ENCODE data around the gene MKI67.

MKI67 gene

DNA sequence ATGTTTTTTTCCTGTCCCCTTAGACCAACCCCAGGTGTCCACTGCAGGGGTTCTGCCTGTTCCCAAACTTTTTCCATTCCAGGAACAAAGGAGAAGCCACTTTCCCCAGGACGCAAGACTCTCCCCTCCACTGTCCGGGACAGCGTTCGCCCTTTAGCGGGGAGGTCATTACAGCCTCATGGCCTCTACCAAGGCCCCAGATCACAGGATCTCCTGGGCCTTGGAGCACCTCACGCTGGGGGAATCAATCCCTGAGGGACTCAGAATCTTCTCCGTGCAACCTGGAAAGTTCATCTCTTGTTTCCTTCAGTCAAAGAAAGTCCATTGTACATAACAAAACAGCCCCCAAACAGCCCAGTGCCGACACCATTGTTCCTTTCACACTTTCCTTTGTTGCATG is 41.2 kb downstream of the MKI67 start:
- Histone ChIP-seq H4K20me1 (ENCODE audit: insufficient read depth) (no peaks in the 10 kb centered on the region), H3K4me3 (IDR thresholded peaks at IDR 0.05; ENCODE audit: insufficient read depth, low read depth, low read length) (no peak overlapping the region), H3K4me2 (no peak overlapping the region), H3K9ac (no peak overlapping the region), H3K27ac (no peak overlapping the region), H3K27me3 (ENCODE audit: insufficient read depth, low read depth) (no peaks in the 10 kb centered on the region), H3K36me3 (ENCODE audit: insufficient read depth) (no peaks in the 10 kb centered on the region), H3K79me2 (ENCODE audit: insufficient read depth, low read depth) (no peaks in the 10 kb centered on the region), H3K4me1 (ENCODE audit: low read depth, poor library complexity, severe bottlenecking) (peaks cover 40% of the 10 kb centered on the region), H2AFZ (ENCODE audit: low read depth) (no peak overlapping the region)
- TF ChIP-seq, protein P1, sequence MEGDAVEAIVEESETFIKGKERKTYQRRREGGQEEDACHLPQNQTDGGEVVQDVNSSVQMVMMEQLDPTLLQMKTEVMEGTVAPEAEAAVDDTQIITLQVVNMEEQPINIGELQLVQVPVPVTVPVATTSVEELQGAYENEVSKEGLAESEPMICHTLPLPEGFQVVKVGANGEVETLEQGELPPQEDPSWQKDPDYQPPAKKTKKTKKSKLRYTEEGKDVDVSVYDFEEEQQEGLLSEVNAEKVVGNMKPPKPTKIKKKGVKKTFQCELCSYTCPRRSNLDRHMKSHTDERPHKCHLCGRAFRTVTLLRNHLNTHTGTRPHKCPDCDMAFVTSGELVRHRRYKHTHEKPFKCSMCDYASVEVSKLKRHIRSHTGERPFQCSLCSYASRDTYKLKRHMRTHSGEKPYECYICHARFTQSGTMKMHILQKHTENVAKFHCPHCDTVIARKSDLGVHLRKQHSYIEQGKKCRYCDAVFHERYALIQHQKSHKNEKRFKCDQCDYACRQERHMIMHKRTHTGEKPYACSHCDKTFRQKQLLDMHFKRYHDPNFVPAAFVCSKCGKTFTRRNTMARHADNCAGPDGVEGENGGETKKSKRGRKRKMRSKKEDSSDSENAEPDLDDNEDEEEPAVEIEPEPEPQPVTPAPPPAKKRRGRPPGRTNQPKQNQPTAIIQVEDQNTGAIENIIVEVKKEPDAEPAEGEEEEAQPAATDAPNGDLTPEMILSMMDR (conservative IDR thresholded peaks at IDR 0.05; ENCODE audit: low read depth, low read length): no peak

GRCh38 chr10:128084364-128084763 is 41.9 kb downstream of the MKI67 start:
- H3K9ac ChIP-seq: no peak overlapping the region
- H2AFZ ChIP-seq (ENCODE audit: low read depth): no peak overlapping the region
- H4K20me1 ChIP-seq (ENCODE audit: insufficient read depth): no peaks in the 10 kb centered on the region
- H3K27me3 ChIP-seq (ENCODE audit: insufficient read depth, low read depth): no peaks in the 10 kb centered on the region
- no peaks in the 10 kb centered on the region for H3K36me3 ChIP-seq (ENCODE audit: insufficient read depth)
- no peak overlapping the region for H3K27ac ChIP-seq
- no peak overlapping the region for H3K4me3 ChIP-seq (IDR thresholded peaks at IDR 0.05; ENCODE audit: insufficient read depth, low read depth, low read length)
- H3K4me2 ChIP-seq: no peak overlapping the region
- TF ChIP-seq, protein P1 (conservative IDR thresholded peaks at IDR 0.05; ENCODE audit: low read depth, low read length): no peak
- H3K4me1 ChIP-seq (ENCODE audit: low read depth, poor library complexity, severe bottlenecking): peaks cover 38% of the 10 kb centered on the region
- no peaks in the 10 kb centered on the region for H3K79me2 ChIP-seq (ENCODE audit: insufficient read depth, low read depth)

GRCh38 chr10:128083191-128083895 is 42.9 kb downstream of the MKI67 start:
- Histone ChIP-seq H2AFZ (ENCODE audit: low read depth) (peak overlapping the region; percentile 22; the same call in 1 of the 2 replicates), H3K79me2 (ENCODE audit: insufficient read depth, low read depth) (no peaks in the 10 kb centered on the region), H3K36me3 (ENCODE audit: insufficient read depth) (no peaks in the 10 kb centered on the region), H3K27me3 (ENCODE audit: insufficient read depth, low read depth) (no peaks in the 10 kb centered on the region), H3K4me1 (ENCODE audit: low read depth, poor library complexity, severe bottlenecking) (peaks cover 38% of the 10 kb centered on the region), H4K20me1 (ENCODE audit: insufficient read depth) (no peaks in the 10 kb centered on the region), H3K9ac (no peak overlapping the region), H3K27ac (peak overlapping the region; percentile 45; the same call in 1 of the 2 replicates), H3K4me3 (IDR thresholded peaks at IDR 0.05; ENCODE audit: insufficient read depth, low read depth, low read length) (no peak overlapping the region), H3K4me2 (peak overlapping the region; percentile 58)
- TF ChIP-seq, protein P1 (conservative IDR thresholded peaks at IDR 0.05; ENCODE audit: low read depth, low read length): no peak

- Histone ChIP-seq H3K79me2 (ENCODE audit: insufficient read depth, low read depth) (no peaks in the 10 kb centered on the region), H3K27me3 (ENCODE audit: insufficient read depth, low read depth) (no peaks in the 10 kb centered on the region), H3K27ac (no peak overlapping the region), H3K4me3 (IDR thresholded peaks at IDR 0.05; ENCODE audit: insufficient read depth, low read depth, low read length) (no peak overlapping the region), H3K4me1 (ENCODE audit: low read depth, poor library complexity, severe bottlenecking) (peaks cover 38% of the 10 kb centered on the region), H3K36me3 (ENCODE audit: insufficient read depth) (no peaks in the 10 kb centered on the region), H4K20me1 (ENCODE audit: insufficient read depth) (no peaks in the 10 kb centered on the region), H2AFZ (ENCODE audit: low read depth) (no peak overlapping the region), H3K4me2 (no peak overlapping the region), H3K9ac (no peak overlapping the region)
- TF ChIP-seq, protein P1 (conservative IDR thresholded peaks at IDR 0.05; ENCODE audit: low read depth, low read length): no peak
Observed at GRCh38 chr10:128081720-128082119, 44.5 kb downstream of the MKI67 start.
